ENCODE results near the gene GDPD1.
"Not testable (repeated sequence)": the region's sequence is repeated elsewhere in the genome, so short reads cannot be mapped to it uniquely, and the experiment has no call there.

The GDPD1 gene

GRCh38 chr17:59220328-59221158 is at the start of gene GDPD1:
Gene GDPD1 (plus strand): TSS chr17:59220511. CDS start chr17:59220610, 99 bp downstream.
- peak; percentile 96 to 98 for DNase-seq

- no peak for DNase-seq
Observed at GRCh38 chr17:59172436-59173004, 47.8 kb upstream of the GDPD1 start.

- no peak for DNase-seq
Observed at GRCh38 chr17:59174671-59175070, 45.6 kb upstream of the GDPD1 start.

- no peak for DNase-seq
Observed at GRCh38 chr17:59175076-59175475, 45.2 kb upstream of the GDPD1 start.

- no peak for DNase-seq
Observed at GRCh38 chr17:59178266-59178985, 41.9 kb upstream of the GDPD1 start.

GRCh38 chr17:59179601-59180000 is 40.7 kb upstream of the GDPD1 start:
- DNase-seq = not testable (repeated sequence)

GRCh38 chr17:59180626-59181025 is 39.7 kb upstream of the GDPD1 start:
- no peak for DNase-seq

GRCh38 chr17:59181481-59181880 is 38.8 kb upstream of the GDPD1 start:
- no peak for DNase-seq

GRCh38 chr17:59185997-59186396 is 34.3 kb upstream of the GDPD1 start:
- DNase-seq = no peak

- DNase-seq = no peak
Observed at GRCh38 chr17:59186850-59187249, 33.5 kb upstream of the GDPD1 start.

- DNase-seq = no peak
Observed at GRCh38 chr17:59190806-59191205, 29.5 kb upstream of the GDPD1 start.

- no peak for DNase-seq
Observed at GRCh38 chr17:59193336-59193862, 26.9 kb upstream of the GDPD1 start.

GRCh38 chr17:59199398-59199797 is 20.9 kb upstream of the GDPD1 start:
- no peak for DNase-seq

GRCh38 chr17:59202320-59202719 is 18.0 kb upstream of the GDPD1 start:
- DNase-seq = no peak

GRCh38 chr17:59219370-59219769 is 941 bp upstream of the GDPD1 start:
- no peak for DNase-seq

- no peak for DNase-seq
Observed at GRCh38 chr17:59219992-59220327, 351 bp upstream of the GDPD1 start.

- peak in 1 of 2 donors; percentile 13 for DNase-seq
Observed at GRCh38 chr17:59221159-59221847, 992 bp downstream of the GDPD1 start.

- no peak for DNase-seq
Observed at GRCh38 chr17:59223813-59224212, 3.5 kb downstream of the GDPD1 start.

- DNase-seq = not testable (repeated sequence)
Observed at GRCh38 chr17:59228588-59228987, 8.3 kb downstream of the GDPD1 start.

GRCh38 chr17:59230764-59231163 is 10.5 kb downstream of the GDPD1 start:
- no peak for DNase-seq

GRCh38 chr17:59234631-59235030 is 14.3 kb downstream of the GDPD1 start:
- no peak for DNase-seq

- no peak for DNase-seq
Observed at GRCh38 chr17:59238906-59239305, 18.6 kb downstream of the GDPD1 start.

- DNase-seq = no peak
Observed at GRCh38 chr17:59244081-59244480, 23.8 kb downstream of the GDPD1 start.
